ENCODE results near the gene LRRC58.

DNA sequence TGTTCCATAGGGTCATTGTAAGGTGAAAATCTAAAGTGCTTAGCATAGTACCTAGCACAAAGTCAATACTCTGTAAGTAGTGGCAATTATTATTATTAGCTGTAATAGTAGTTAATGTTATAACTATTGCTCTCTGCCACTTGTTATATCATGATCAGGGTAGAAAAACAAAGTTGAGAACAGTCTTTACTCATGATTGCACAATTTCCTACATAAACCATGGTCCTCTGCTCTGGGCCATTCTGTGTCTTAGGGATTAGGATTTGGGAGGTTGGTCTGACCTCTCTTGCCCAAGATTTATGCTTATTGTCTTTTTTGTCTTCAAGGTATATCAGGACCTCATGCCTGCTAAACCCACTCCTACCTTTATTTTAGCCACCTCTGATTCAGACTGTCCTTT, 4.3 kb upstream of the LRRC58 start:
- TF ChIP-seq, protein P1, sequence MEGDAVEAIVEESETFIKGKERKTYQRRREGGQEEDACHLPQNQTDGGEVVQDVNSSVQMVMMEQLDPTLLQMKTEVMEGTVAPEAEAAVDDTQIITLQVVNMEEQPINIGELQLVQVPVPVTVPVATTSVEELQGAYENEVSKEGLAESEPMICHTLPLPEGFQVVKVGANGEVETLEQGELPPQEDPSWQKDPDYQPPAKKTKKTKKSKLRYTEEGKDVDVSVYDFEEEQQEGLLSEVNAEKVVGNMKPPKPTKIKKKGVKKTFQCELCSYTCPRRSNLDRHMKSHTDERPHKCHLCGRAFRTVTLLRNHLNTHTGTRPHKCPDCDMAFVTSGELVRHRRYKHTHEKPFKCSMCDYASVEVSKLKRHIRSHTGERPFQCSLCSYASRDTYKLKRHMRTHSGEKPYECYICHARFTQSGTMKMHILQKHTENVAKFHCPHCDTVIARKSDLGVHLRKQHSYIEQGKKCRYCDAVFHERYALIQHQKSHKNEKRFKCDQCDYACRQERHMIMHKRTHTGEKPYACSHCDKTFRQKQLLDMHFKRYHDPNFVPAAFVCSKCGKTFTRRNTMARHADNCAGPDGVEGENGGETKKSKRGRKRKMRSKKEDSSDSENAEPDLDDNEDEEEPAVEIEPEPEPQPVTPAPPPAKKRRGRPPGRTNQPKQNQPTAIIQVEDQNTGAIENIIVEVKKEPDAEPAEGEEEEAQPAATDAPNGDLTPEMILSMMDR (IDR thresholded peaks at IDR 0.05; ENCODE audit: low read depth, low read length): no peak
- TF ChIP-seq POLR2A (IDR thresholded peaks at IDR 0.05; ENCODE audit: extremely low read depth, insufficient read length): no peak
- TF ChIP-seq MYC (IDR thresholded peaks at IDR 0.05; ENCODE audit: low read depth, low read length): no peak

Data from NB4 (cell line).